Measurements from ENCODE around the gene SPAG6. TPM values are rescaled to one million over a fixed set of nuclear protein-coding genes. Genes with fewer than 3 reads are reported as not detected.

SPAG6 gene
- total and polyA plus RNA-seq, 9 of the 15 experiments (the other 6 are each of a cell fraction or from before 2014, with no cell fraction given) = 3.5 to 23.1 (median 11.8) TPM

DNA sequence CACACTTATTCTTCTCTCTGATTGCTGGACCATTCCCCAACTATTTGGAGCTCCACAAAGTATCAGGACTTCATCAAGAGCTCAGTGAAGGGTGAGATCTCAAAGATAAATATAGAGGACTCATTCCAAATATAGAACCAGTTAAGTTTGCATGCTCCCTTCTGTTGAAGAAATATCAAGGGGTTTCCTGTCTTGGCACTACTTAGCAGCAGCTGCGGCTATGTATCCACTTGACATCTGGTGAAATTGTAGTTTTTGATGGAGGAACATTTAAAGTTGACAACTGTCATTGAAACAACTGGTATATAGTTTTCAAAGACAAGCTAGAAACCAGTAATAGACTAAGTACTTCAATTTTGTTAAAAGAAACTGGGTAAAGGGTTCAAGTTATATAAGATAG is 1.0 kb upstream of the SPAG6 start:
- ATAC-seq (no peak), DNase-seq (ENCODE audit: extremely low read depth in 1 of 4, low spot score in 3 of 4) (no peak), FAIRE-seq (no peak)
- no peaks in the 10 kb centered on the region for H3K27me3 ChIP-seq (ENCODE audit: control insufficient read depth in 2 of 2, insufficient read depth in 2 of 2, low read length in 2 of 2)
- H3K4me1 ChIP-seq (replicated peaks in 1 of 2; ENCODE audit: control insufficient read depth in 2 of 2, insufficient read depth in 2 of 2, low read length in 2 of 2) = peaks cover 5 to 15% of the 10 kb centered on the region in 2 experiments; a peak in 4 of 5 replicates
- no peaks in the 10 kb centered on the region for H4K20me1 ChIP-seq (replicated peaks; ENCODE audit: control insufficient read depth, insufficient read depth, low read length)
- intact Hi-C loops (cut with micrococcal nuclease) = loop anchor here (5.0 kb wide), 1 partner anchor 73 kb away; no protein-coding TSS in a partner anchor
- no peaks in the 10 kb centered on the region for H3K79me2 ChIP-seq (ENCODE audit: control insufficient read depth, insufficient read depth, low read length)
- 94% methylated on average over 1 of the region's 1 CpG for WGBS (ENCODE audit: insufficient coverage, low coverage, missing lambda C conversion rate)
- no peak overlapping the region for H3K9ac ChIP-seq (ENCODE audit: insufficient read depth in 1 of 2, low read depth in 2 of 2, low read length in 2 of 2)
- H3K27ac ChIP-seq (ENCODE audit: extremely low read depth, low read depth, low read length) = no peak overlapping the region
- no TSS peak for BruUV-seq (replicated peaks)
- no peak overlapping the region for H3K4me3 ChIP-seq
- no peaks in the 10 kb centered on the region; the same call in 1 of the 2 replicates for H3K9me3 ChIP-seq (replicated peaks; ENCODE audit: control insufficient read depth, insufficient read depth, low read depth, low read length)
- CTCF ChIA-PET (ENCODE audit: low intra/inter-chr PET ratio) = no interaction called here
- H3K9me1 ChIP-seq (ENCODE audit: control insufficient read depth, insufficient read depth, low read length) = no peaks in the 10 kb centered on the region
- in situ Hi-C loops (cut with MboI) = no loop called here
- H3K4me2 ChIP-seq (ENCODE audit: insufficient read depth, low read length) = no peak overlapping the region
- no peak overlapping the region for H2AFZ ChIP-seq (ENCODE audit: low read depth, low read length)
- POLR2A ChIA-PET = interaction anchor here (0.7 to 2.1 kb wide), 2 partner anchors 12 to 710 kb away, joined by 3 to 6 read pairs; no protein-coding TSS in a partner anchor
- H3K36me3 ChIP-seq (ENCODE audit: control insufficient read depth, insufficient read depth, low read length) = no peaks in the 10 kb centered on the region
- TF ChIP-seq, protein P1, sequence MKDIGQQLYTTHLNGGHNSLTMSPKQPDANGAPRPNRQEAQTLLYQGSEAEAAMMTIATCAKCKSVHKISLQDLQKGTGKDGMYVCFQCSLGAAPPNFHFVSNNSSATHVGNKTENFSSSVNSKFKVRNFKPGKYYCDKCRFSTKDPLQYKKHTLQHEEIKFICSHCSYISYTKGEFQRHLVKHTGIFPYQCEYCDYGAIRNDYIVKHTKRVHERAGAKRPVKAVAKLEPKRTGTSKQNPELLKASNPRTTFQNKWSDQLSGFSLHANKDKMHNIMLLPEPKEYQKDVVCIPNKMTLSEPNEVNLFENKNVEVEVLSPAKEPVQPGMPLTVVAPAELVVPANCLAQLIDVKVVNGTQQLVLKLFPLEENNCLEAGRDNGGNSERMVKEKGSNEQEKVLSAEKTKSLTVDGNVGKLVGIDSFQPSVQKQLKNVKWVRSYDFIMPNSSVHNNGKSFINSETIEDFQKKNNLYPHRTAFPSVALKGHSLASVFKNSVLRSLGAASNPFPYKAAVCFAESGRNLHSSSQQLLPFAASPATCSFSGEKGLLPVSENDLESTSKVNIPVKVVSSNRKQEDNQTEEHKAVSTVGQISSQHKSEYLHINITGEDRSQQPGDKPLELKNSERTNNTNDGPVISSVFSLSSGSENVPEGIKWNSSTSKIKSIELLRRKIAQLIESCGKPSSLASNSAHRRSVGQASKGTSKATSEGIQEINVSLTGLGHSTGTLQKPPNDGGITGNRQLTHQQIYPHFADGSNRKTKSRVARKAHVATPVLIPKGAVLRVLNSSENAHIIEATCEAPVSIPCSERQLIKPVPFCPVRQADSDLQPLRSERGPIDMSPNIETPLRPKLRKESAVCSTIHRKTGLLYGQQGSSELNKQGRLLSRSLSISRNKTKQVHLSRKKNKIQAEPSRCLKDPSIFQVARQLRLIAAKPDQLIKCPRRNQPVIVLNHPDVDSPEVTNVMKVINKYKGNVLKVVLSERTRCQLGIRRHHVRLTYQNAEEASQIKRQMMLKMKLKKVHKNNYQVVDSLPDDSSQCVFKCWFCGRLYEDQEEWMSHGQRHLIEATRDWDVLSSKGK (CRISPR knock-in tag; IDR thresholded peaks at IDR 0.05) = no peak
- TF ChIP-seq MBD2 (IDR thresholded peaks at IDR 0.05; ENCODE audit: borderline replicate concordance, low read depth) (no peak), TGIF2 (CRISPR knock-in tag; IDR thresholded peaks at IDR 0.05) (no peak), ZNF766 (CRISPR knock-in tag; conservative IDR thresholded peaks at IDR 0.05) (no peak), ZNF695 (CRISPR knock-in tag; IDR thresholded peaks at IDR 0.05) (no peak), XRCC3 (IDR thresholded peaks at IDR 0.05) (no peak)
- TF ChIP-seq, protein P2, sequence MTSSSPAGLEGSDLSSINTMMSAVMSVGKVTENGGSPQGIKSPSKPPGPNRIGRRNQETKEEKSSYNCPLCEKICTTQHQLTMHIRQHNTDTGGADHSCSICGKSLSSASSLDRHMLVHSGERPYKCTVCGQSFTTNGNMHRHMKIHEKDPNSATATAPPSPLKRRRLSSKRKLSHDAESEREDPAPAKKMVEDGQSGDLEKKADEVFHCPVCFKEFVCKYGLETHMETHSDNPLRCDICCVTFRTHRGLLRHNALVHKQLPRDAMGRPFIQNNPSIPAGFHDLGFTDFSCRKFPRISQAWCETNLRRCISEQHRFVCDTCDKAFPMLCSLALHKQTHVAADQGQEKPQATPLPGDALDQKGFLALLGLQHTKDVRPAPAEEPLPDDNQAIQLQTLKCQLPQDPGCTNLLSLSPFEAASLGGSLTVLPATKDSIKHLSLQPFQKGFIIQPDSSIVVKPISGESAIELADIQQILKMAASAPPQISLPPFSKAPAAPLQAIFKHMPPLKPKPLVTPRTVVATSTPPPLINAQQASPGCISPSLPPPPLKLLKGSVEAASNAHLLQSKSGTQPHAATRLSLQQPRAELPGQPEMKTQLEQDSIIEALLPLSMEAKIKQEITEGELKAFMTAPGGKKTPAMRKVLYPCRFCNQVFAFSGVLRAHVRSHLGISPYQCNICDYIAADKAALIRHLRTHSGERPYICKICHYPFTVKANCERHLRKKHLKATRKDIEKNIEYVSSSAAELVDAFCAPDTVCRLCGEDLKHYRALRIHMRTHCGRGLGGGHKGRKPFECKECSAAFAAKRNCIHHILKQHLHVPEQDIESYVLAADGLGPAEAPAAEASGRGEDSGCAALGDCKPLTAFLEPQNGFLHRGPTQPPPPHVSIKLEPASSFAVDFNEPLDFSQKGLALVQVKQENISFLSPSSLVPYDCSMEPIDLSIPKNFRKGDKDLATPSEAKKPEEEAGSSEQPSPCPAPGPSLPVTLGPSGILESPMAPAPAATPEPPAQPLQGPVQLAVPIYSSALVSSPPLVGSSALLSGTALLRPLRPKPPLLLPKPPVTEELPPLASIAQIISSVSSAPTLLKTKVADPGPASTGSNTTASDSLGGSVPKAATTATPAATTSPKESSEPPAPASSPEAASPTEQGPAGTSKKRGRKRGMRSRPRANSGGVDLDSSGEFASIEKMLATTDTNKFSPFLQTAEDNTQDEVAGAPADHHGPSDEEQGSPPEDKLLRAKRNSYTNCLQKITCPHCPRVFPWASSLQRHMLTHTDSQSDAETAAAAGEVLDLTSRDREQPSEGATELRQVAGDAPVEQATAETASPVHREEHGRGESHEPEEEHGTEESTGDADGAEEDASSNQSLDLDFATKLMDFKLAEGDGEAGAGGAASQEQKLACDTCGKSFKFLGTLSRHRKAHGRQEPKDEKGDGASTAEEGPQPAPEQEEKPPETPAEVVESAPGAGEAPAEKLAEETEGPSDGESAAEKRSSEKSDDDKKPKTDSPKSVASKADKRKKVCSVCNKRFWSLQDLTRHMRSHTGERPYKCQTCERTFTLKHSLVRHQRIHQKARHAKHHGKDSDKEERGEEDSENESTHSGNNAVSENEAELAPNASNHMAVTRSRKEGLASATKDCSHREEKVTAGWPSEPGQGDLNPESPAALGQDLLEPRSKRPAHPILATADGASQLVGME (CRISPR knock-in tag; IDR thresholded peaks at IDR 0.05) = no peak
- TF ChIP-seq, protein P3, sequence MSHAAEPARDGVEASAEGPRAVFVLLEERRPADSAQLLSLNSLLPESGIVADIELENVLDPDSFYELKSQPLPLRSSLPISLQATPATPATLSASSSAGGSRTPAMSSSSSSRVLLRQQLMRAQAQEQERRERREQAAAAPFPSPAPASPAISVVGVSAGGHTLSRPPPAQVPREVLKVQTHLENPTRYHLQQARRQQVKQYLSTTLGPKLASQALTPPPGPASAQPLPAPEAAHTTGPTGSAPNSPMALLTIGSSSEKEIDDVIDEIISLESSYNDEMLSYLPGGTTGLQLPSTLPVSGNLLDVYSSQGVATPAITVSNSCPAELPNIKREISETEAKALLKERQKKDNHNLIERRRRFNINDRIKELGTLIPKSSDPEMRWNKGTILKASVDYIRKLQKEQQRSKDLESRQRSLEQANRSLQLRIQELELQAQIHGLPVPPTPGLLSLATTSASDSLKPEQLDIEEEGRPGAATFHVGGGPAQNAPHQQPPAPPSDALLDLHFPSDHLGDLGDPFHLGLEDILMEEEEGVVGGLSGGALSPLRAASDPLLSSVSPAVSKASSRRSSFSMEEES (CRISPR knock-in tag; IDR thresholded peaks at IDR 0.05) = no peak
- TF ChIP-seq, protein P4, sequence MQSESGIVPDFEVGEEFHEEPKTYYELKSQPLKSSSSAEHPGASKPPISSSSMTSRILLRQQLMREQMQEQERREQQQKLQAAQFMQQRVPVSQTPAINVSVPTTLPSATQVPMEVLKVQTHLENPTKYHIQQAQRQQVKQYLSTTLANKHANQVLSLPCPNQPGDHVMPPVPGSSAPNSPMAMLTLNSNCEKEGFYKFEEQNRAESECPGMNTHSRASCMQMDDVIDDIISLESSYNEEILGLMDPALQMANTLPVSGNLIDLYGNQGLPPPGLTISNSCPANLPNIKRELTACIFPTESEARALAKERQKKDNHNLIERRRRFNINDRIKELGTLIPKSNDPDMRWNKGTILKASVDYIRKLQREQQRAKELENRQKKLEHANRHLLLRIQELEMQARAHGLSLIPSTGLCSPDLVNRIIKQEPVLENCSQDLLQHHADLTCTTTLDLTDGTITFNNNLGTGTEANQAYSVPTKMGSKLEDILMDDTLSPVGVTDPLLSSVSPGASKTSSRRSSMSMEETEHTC (IDR thresholded peaks at IDR 0.05) = no peak
